ENCODE results near the gene TIMM10.

DNA sequence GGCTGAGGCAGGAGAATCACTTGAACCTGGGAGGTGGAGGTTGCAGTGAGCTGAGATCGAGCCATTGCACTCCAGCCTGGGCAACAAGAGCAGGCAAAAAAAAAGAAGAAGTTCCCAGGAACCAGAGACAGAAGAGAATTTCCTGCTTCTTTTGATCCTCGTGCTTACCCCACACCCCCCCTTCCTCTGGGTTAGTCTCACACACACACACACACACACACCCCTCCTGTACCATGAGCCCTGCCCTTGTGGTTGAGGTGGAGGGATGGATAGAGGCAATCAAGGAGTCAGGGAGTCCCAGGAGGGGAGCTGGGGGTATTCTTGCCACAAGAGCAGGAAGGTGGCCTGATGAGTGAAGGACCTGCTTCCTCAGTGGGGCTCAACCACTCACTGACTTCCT is 41.1 kb upstream of the TIMM10 start:
- TF ChIP-seq, protein P1, sequence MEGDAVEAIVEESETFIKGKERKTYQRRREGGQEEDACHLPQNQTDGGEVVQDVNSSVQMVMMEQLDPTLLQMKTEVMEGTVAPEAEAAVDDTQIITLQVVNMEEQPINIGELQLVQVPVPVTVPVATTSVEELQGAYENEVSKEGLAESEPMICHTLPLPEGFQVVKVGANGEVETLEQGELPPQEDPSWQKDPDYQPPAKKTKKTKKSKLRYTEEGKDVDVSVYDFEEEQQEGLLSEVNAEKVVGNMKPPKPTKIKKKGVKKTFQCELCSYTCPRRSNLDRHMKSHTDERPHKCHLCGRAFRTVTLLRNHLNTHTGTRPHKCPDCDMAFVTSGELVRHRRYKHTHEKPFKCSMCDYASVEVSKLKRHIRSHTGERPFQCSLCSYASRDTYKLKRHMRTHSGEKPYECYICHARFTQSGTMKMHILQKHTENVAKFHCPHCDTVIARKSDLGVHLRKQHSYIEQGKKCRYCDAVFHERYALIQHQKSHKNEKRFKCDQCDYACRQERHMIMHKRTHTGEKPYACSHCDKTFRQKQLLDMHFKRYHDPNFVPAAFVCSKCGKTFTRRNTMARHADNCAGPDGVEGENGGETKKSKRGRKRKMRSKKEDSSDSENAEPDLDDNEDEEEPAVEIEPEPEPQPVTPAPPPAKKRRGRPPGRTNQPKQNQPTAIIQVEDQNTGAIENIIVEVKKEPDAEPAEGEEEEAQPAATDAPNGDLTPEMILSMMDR (IDR thresholded peaks at IDR 0.05) = no peak
- TF ChIP-seq POLR2A (IDR thresholded peaks at IDR 0.05) = no peak
